Measurements from ENCODE around the gene CCDC50.

CCDC50 gene

GRCh38 chr3:191307341-191307740, 21.9 kb upstream of the CCDC50 start:
- H3K36me3 Mint-ChIP-seq (ENCODE audit: low read depth) = no peaks in the 10 kb centered on the region
- no peak overlapping the region for H3K27ac Mint-ChIP-seq
- no peak overlapping the region for H3K4me3 Mint-ChIP-seq
- no peak for TF ChIP-seq CTCF (IDR thresholded peaks at IDR 0.05; ENCODE audit: unreplicated experiment in 3 of 3)
- H3K4me1 Mint-ChIP-seq = no peaks in the 10 kb centered on the region
- H3K9me3 Mint-ChIP-seq = peaks cover 4% of the 10 kb centered on the region
- peaks cover 3% of the 10 kb centered on the region for H3K27me3 Mint-ChIP-seq (ENCODE audit: low read depth)

GRCh38 chr3:191313296-191313695, 15.9 kb upstream of the CCDC50 start:
- no peak for TF ChIP-seq CTCF (IDR thresholded peaks at IDR 0.05; ENCODE audit: unreplicated experiment in 3 of 3)
- Mint-ChIP-seq H3K4me1 (no peaks in the 10 kb centered on the region), H3K27ac (no peak overlapping the region), H3K9me3 (peaks cover 4% of the 10 kb centered on the region), H3K36me3 (ENCODE audit: low read depth) (no peaks in the 10 kb centered on the region), H3K4me3 (no peak overlapping the region), H3K27me3 (ENCODE audit: low read depth) (peaks cover 3% of the 10 kb centered on the region)

- no peak for TF ChIP-seq CTCF (IDR thresholded peaks at IDR 0.05; ENCODE audit: unreplicated experiment in 3 of 3)
- Mint-ChIP-seq H3K36me3 (ENCODE audit: low read depth) (no peaks in the 10 kb centered on the region), H3K4me1 (no peaks in the 10 kb centered on the region), H3K4me3 (no peak overlapping the region), H3K27ac (no peak overlapping the region), H3K9me3 (peaks cover 4% of the 10 kb centered on the region), H3K27me3 (ENCODE audit: low read depth) (peaks cover 3% of the 10 kb centered on the region)
Measured at GRCh38 chr3:191314109-191314728, 15.0 kb upstream of the CCDC50 start.

GRCh38 chr3:191316876-191317603, 12.2 kb upstream of the CCDC50 start:
- no peaks in the 10 kb centered on the region for H3K4me1 Mint-ChIP-seq
- no peaks in the 10 kb centered on the region for H3K27me3 Mint-ChIP-seq (ENCODE audit: low read depth)
- no peaks in the 10 kb centered on the region for H3K36me3 Mint-ChIP-seq (ENCODE audit: low read depth)
- H3K27ac Mint-ChIP-seq = no peak overlapping the region
- H3K4me3 Mint-ChIP-seq = no peak overlapping the region
- no peaks in the 10 kb centered on the region for H3K9me3 Mint-ChIP-seq
- no peak for TF ChIP-seq CTCF (IDR thresholded peaks at IDR 0.05; ENCODE audit: unreplicated experiment in 3 of 3)

- TF ChIP-seq CTCF (IDR thresholded peaks at IDR 0.05; ENCODE audit: unreplicated experiment in 3 of 3) = no peak
- Mint-ChIP-seq H3K27ac (no peak overlapping the region), H3K4me1 (no peaks in the 10 kb centered on the region), H3K27me3 (ENCODE audit: low read depth) (no peaks in the 10 kb centered on the region), H3K4me3 (no peak overlapping the region), H3K36me3 (ENCODE audit: low read depth) (no peaks in the 10 kb centered on the region), H3K9me3 (no peaks in the 10 kb centered on the region)
Measured at GRCh38 chr3:191320316-191320715, 8.9 kb upstream of the CCDC50 start.

Data from nephron (organoid).